Measurements from ENCODE around the gene MLLT10.

The MLLT10 gene

DNA sequence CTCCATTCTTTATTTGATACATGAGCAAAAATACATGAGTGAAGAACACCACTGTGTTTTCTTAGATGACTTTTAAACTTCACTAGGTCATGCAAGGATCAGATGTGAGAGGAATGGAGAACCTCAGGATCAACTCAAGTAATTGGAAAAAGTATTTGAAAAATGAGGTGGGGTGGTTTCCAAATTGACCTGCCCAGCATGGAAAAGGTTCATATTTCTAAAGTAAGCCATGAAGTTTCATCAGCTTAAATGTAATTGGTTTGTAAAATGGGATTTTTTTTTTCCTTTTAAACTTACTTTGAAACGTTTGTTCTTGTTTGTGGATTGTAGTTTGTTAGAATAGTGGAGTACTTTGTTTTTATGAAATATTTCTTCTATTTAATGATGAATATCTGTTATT lies 134.8 kb downstream of the MLLT10 start:
- TF ChIP-seq, protein P1, sequence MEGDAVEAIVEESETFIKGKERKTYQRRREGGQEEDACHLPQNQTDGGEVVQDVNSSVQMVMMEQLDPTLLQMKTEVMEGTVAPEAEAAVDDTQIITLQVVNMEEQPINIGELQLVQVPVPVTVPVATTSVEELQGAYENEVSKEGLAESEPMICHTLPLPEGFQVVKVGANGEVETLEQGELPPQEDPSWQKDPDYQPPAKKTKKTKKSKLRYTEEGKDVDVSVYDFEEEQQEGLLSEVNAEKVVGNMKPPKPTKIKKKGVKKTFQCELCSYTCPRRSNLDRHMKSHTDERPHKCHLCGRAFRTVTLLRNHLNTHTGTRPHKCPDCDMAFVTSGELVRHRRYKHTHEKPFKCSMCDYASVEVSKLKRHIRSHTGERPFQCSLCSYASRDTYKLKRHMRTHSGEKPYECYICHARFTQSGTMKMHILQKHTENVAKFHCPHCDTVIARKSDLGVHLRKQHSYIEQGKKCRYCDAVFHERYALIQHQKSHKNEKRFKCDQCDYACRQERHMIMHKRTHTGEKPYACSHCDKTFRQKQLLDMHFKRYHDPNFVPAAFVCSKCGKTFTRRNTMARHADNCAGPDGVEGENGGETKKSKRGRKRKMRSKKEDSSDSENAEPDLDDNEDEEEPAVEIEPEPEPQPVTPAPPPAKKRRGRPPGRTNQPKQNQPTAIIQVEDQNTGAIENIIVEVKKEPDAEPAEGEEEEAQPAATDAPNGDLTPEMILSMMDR (IDR thresholded peaks at IDR 0.05; ENCODE audit: low read depth, low read length, missing control alignments): no peak
- H3K4me3 ChIP-seq (ENCODE audit: low read depth, low read length): no peak overlapping the region
- DNase-seq (ENCODE audit: low read depth): no peak

DNA sequence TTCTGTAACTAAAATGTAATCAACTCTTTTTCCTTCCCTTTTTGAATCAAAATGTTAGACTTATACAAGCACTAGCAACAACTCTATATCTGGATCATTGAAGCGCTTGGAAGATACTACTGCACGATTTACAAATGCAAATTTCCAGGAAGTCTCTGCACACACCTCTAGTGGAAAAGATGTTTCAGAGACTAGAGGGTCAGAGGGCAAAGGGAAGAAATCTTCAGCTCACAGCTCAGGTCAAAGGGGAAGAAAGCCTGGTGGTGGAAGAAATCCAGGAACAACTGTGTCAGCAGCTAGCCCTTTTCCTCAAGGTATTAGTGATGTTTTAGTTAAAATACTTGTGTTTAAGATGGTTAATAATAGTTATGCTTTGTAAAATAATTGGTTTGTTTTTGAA lies 136.4 kb downstream of the MLLT10 start:
- no peak for DNase-seq (ENCODE audit: low read depth)
- H3K4me3 ChIP-seq (ENCODE audit: low read depth, low read length): no peak overlapping the region
- TF ChIP-seq, protein P1 (IDR thresholded peaks at IDR 0.05; ENCODE audit: low read depth, low read length, missing control alignments): no peak

DNA sequence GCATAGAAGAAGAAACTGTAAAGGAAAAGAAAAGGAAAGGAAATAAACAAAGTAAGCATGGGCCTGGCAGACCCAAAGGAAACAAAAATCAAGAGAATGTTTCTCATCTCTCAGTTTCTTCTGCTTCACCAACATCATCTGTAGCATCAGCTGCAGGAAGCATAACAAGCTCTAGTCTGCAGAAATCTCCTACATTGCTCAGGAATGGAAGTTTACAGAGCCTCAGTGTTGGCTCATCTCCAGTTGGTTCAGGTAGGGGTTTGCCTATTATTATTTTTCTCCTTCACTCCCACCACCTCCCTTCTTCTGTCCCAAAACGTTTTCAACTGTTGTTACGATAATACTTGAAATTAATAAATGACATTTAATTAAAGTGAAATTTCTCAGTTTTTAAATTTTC lies 139.6 kb downstream of the MLLT10 start:
- DNase-seq (ENCODE audit: low read depth): no peak
- TF ChIP-seq, protein P1 (IDR thresholded peaks at IDR 0.05; ENCODE audit: low read depth, low read length, missing control alignments): no peak
- H3K4me3 ChIP-seq (ENCODE audit: low read depth, low read length): no peak overlapping the region

DNA sequence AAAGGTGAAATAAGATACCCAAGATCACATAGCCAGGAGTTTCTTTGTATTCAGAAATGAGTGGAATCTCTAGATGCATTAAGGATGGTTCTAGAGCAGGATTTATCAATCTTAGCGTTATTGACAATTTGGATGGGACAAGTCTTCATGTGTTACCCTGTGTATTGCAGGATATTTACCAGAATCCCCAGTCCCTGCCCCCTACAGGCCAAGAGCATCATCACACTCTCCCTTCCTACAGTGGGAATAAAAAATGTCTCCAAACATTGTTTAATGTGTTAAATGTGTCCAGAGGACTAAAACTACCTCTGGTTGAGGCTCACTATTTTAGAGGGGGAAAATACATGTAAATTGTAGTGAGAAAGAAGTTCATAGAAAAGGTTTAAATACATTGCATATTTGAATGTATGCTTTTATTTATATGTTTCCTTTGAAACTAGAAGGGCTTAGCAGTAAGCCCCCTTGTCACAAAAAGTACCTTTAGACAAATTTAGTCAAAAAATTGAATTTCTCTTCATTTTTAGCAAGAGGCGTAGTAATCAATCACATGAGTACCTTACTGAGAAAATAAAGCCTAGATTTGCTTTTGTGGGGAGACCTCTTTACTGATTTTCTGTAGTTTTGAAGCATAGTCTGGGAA lies 141.2 kb downstream of the MLLT10 start:
- TF ChIP-seq, protein P1 (IDR thresholded peaks at IDR 0.05; ENCODE audit: low read depth, low read length, missing control alignments): peak; percentile 83

DNA sequence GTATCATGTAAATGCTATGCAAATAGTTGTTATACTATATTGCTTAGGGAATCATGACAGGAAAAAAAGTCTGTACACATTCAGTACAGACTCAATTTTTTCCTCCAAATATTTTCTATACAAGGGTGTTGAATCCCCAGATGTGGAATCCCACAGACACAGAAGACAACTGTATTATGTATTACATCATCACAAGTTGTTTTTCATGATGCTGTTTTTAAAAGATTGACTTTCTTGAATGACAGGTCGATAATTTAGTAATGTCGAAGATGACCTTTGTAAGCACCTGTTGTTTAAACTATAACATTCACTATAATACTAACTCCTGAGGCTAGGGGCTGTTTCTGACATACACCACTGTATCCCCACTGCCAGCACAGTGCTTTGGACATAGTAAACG lies 143.5 kb downstream of the MLLT10 start:
- no peak overlapping the region for H3K4me3 ChIP-seq (ENCODE audit: low read depth, low read length)
- DNase-seq (ENCODE audit: low read depth): no peak
- TF ChIP-seq, protein P1 (IDR thresholded peaks at IDR 0.05; ENCODE audit: low read depth, low read length, missing control alignments): no peak

More for the DNA sequence above, 141.2 kb downstream of the MLLT10 start:
- H3K4me3 ChIP-seq (ENCODE audit: low read depth, low read length): no peak overlapping the region
- DNase-seq (ENCODE audit: low read depth): no peak

DNA sequence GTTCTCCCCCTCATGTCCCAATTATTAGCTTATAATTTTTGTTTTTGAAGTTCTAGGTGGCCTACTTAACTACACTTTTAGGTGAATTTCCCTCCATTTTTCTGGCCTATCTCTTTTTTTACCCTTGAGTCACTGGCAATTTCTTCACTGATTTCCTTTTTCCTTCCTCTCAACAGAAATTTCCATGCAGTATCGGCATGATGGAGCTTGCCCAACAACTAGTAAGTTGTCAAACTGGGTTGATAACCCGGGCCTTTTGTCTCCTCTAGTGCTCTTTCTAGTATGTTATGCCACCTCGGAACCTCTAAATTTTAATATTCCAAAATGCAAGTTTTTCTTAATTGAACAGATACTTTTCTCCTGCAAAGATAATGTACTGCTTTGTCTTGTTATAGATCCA lies 147.1 kb downstream of the MLLT10 start:
- no peak overlapping the region for H3K4me3 ChIP-seq (ENCODE audit: low read depth, low read length)
- DNase-seq (ENCODE audit: low read depth): no peak
- TF ChIP-seq, protein P1 (IDR thresholded peaks at IDR 0.05; ENCODE audit: low read depth, low read length, missing control alignments): no peak
